ENCODE results near the gene CLDN20. TPM values are rescaled to one million over a fixed set of nuclear protein-coding genes. Genes with fewer than 3 reads are reported as not detected.

CLDN20 gene
- total and polyA plus RNA-seq, 2 of the 8 experiments (the other 6 are each of a cell fraction or from before 2014, with no cell fraction given), result not detected

GRCh38 chr6:155284775-155285174 is 21.0 kb downstream of the CLDN20 start (continued):
- TF ChIP-seq CHD7 (IDR thresholded peaks at IDR 0.05; ENCODE audit: insufficient replicate concordance, low read length) (no peak), BACH1 (IDR thresholded peaks at IDR 0.05; ENCODE audit: low read length) (no peak), FOSL1 (IDR thresholded peaks at IDR 0.05; ENCODE audit: insufficient read depth, low read depth, low read length) (no peak)
- TF ChIP-seq, protein P1, sequence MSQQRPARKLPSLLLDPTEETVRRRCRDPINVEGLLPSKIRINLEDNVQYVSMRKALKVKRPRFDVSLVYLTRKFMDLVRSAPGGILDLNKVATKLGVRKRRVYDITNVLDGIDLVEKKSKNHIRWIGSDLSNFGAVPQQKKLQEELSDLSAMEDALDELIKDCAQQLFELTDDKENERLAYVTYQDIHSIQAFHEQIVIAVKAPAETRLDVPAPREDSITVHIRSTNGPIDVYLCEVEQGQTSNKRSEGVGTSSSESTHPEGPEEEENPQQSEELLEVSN (IDR thresholded peaks at IDR 0.05), result no peak

All from H1 (cell line).